ENCODE measurements around the gene CEP70.
A peak's percentile ranks its signal among the peaks of the same experiment; 100 is the strongest.

The CEP70 gene, protein sequence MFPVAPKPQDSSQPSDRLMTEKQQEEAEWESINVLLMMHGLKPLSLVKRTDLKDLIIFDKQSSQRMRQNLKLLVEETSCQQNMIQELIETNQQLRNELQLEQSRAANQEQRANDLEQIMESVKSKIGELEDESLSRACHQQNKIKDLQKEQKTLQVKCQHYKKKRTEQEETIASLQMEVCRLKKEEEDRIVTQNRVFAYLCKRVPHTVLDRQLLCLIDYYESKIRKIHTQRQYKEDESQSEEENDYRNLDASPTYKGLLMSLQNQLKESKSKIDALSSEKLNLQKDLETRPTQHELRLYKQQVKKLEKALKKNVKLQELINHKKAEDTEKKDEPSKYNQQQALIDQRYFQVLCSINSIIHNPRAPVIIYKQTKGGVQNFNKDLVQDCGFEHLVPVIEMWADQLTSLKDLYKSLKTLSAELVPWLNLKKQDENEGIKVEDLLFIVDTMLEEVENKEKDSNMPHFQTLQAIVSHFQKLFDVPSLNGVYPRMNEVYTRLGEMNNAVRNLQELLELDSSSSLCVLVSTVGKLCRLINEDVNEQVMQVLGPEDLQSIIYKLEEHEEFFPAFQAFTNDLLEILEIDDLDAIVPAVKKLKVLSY

DNA sequence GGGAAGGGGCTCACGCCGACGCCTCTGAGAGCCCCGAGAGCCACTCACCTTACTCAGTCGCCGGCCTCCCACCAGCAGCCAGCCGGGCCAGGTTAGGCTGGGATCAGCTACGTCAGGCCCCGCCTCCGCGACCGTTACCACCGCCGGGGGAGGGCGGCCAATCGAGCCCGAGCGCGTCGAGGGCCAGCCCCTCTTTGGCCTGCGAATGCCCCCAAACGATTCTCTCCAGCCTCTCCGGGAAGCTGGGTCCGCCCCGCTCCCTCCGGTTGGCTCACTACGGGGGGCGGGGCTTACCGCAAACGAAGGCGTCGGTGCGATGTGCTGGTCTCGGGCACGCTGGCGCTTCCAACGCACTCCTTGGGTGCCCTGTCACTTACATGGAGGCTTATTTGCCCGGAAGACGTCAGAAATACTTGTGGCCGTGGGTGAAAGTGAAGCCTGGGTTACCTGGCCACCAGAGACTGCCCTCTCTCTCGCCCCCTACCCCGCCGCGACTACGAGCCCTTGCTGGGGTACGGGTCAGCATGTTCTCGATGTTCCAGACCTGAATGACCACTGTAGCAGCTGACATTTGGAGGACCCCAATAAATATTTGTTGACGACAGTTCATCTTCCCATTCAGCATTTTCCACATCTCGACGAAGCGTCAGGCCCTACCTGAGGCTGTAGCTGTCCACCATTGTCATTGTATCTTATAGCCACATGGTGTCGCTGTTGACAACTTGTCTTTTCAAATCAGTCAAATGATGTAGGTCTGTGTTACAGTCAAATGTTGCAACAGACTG, at the start of gene CEP70:
Gene CEP70 (minus strand): TSS at position 111 of the 785 bp plus-strand sequence. CDS start 21,333 bp downstream, outside the sequence.
- TF ChIP-seq, protein P1, sequence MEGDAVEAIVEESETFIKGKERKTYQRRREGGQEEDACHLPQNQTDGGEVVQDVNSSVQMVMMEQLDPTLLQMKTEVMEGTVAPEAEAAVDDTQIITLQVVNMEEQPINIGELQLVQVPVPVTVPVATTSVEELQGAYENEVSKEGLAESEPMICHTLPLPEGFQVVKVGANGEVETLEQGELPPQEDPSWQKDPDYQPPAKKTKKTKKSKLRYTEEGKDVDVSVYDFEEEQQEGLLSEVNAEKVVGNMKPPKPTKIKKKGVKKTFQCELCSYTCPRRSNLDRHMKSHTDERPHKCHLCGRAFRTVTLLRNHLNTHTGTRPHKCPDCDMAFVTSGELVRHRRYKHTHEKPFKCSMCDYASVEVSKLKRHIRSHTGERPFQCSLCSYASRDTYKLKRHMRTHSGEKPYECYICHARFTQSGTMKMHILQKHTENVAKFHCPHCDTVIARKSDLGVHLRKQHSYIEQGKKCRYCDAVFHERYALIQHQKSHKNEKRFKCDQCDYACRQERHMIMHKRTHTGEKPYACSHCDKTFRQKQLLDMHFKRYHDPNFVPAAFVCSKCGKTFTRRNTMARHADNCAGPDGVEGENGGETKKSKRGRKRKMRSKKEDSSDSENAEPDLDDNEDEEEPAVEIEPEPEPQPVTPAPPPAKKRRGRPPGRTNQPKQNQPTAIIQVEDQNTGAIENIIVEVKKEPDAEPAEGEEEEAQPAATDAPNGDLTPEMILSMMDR (IDR thresholded peaks at IDR 0.05; ENCODE audit: insufficient read depth, low read length, missing control alignments): peak; percentile 68
- DNase-seq (ENCODE audit: low read depth, low spot score): peak; percentile 65
- POLR2A ChIA-PET: interaction anchor here (0.8 to 1.4 kb wide), 6 partner anchors 100 to 780 kb away, joined by 3 to 5 read pairs (median 4); no protein-coding TSS in a partner anchor
- H3K4me3 ChIP-seq (ENCODE audit: low read depth, low read length): peak within 1 kb of the TSS; percentile 84
- CTCF ChIA-PET: interaction anchor here (0.8 to 22.9 kb wide), 37 partner anchors 9 to 716 kb away, joined by 3 to 731 read pairs (median 5); partner anchors contain the start of genes FAIM, FOXL2 and FOXL2NB

DNA sequence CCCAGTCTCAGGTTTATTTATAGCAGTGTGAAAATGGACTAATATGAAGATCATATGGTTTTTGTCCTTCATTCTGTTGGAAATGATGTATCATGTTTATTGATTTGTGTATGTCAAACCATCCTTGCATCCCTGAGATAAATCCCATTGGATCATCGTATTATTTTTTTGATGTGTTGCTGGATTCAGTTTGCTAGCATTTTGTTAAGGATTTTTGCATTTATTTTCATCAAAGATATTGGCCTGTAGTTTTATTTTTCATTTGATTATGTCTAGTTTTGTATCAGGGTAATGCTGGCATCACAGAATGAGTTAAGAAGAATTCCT, 48.8 kb upstream of the CEP70 start:
- ChIA-PET CTCF (interaction anchor here (1.2 kb wide), 1 partner anchor 14 kb away, joined by 3 read pairs; no protein-coding TSS in a partner anchor), POLR2A (no interaction called here)
- DNase-seq (ENCODE audit: low read depth, low spot score): no peak
- TF ChIP-seq, protein P1 (IDR thresholded peaks at IDR 0.05; ENCODE audit: insufficient read depth, low read length, missing control alignments): no peak
- no peak overlapping the region for H3K4me3 ChIP-seq (ENCODE audit: low read depth, low read length)

DNA sequence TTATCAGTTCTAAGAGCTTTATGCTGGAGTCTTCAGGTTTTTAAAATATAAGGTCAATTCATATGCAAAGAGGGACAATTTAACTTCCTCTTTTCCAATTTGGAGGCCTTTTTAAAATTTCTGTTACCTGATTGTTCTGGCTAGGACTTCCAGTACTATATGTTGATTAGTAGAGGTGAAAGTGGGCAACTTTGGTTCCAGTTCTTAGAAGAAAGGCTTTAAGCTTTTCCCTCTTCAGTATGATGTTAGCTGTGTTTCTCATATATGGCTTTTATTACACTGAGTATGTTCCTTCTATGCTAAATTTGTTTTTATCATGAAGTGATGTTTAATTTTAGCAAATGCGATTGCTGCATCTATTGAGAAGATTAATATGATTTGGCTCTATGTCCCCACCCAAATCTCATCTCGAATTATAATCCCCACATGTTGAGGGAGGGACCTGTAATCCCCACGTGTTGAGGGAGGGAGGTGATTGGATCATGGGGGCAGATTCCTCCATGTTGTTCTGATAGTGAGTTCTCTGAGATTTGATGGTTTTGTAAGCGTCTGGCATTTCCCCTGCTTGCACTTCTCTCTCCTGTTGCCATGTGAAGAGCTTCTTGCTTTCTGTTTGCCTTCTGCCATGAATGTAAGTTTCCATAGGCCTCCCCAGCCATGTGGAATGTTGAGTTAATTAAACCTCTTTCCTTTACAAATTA, 48.3 kb upstream of the CEP70 start:
- H3K4me3 ChIP-seq (ENCODE audit: low read depth, low read length): no peak overlapping the region
- DNase-seq (ENCODE audit: low read depth, low spot score): no peak
- CTCF ChIA-PET: interaction anchor here (1.2 to 1.6 kb wide), 3 partner anchors 14 to 281 kb away, joined by 3 to 5 read pairs (median 4); no protein-coding TSS in a partner anchor
- POLR2A ChIA-PET: no interaction called here
- TF ChIP-seq, protein P1 (IDR thresholded peaks at IDR 0.05; ENCODE audit: insufficient read depth, low read length, missing control alignments): no peak

DNA sequence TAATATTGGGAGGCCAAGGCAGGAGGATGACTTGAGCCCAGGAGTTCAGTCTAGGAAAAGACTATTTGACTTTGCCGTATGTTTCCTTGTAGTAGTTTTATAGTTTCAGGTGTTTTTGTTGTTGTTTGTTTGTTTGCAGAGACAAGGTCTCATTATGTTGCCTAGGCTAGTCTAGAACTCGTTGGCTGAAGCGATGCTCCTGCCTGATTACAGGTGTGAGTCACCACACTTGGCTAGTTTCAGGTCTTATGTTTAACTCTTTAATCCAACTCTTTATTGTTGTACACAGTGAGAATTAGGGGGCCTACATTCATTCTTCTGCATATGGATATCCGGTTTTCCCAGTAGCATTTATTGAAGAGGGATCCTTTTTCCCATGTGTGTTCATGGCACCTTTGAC, 46.5 kb upstream of the CEP70 start:
- ChIA-PET POLR2A (no interaction called here), CTCF (no interaction called here)
- no peak overlapping the region for H3K4me3 ChIP-seq (ENCODE audit: low read depth, low read length)
- TF ChIP-seq, protein P1 (IDR thresholded peaks at IDR 0.05; ENCODE audit: insufficient read depth, low read length, missing control alignments): no peak
- no peak for DNase-seq (ENCODE audit: low read depth, low spot score)

DNA sequence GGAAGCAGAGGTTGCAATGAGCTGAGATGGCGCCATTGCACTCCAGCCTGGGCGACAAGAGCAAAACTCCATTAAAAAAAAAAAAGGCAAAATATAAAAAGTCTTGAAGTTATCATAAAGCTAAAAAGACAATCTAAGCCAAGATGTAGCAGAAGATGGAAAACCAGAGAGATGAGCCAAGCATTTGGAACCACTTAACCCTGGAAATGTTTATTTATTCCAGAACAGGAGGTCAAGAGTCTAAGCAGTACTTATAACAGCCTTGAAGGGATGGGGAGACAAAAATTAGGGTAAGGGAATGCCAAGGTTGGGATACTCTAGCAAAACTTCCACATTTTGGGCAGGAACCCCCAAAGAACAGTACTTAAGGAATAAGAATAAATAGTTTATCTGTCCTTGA, 44.6 kb upstream of the CEP70 start:
- no peak overlapping the region for H3K4me3 ChIP-seq (ENCODE audit: low read depth, low read length)
- POLR2A ChIA-PET: no interaction called here
- CTCF ChIA-PET: no interaction called here
- TF ChIP-seq, protein P1 (IDR thresholded peaks at IDR 0.05; ENCODE audit: insufficient read depth, low read length, missing control alignments): no peak
- no peak for DNase-seq (ENCODE audit: low read depth, low spot score)
